Measurements from ENCODE around the gene BAIAP3. TPM values are rescaled to one million over a fixed set of nuclear protein-coding genes. Genes with fewer than 3 reads are reported as not detected.
"Not testable (repeated sequence)": the region's sequence is repeated elsewhere in the genome, so short reads cannot be mapped to it uniquely, and the experiment has no call there.

Gene BAIAP3
- total RNA-seq, 1 experiment from 2014 or later, result 44.7 TPM

GRCh38 chr16:1291576-1291974, 41.9 kb upstream of the BAIAP3 start:
- no peak overlapping the region for H2AFZ ChIP-seq (ENCODE audit: low read depth, low read length, poor library complexity, severe bottlenecking)
- POLR2A ChIA-PET, result no interaction called here
- DNase-seq (ENCODE audit: low read depth, low spot score) (no peak), ATAC-seq (no peak)
- H3K27ac ChIP-seq (ENCODE audit: low read depth, low read length), result no peak overlapping the region
- no peak overlapping the region for H3K9ac ChIP-seq (ENCODE audit: low read length)
- peaks cover 19 to 50% of the 10 kb centered on the region in 2 experiments for H3K4me1 ChIP-seq (ENCODE audit: control insufficient read depth in 1 of 2, insufficient read depth in 2 of 2, low read length in 2 of 2)
- CTCF ChIA-PET, result no interaction called here
- H4K20me1 ChIP-seq (ENCODE audit: insufficient read depth), result no peaks in the 10 kb centered on the region
- H3K36me3 ChIP-seq (ENCODE audit: control insufficient read depth in 1 of 2, insufficient read depth in 2 of 2, low read length in 2 of 2), result no peaks in the 10 kb centered on the region
- intact Hi-C loops (cut with micrococcal nuclease), result no loop called here
- RAD21 ChIA-PET (ENCODE audit: low non-redundant PET in 1 of 2, low total read pairs in 2 of 2, uncharacterized antibody in 2 of 2, unreplicated experiment in 2 of 2), result no interaction called here
- H3K79me2 ChIP-seq (ENCODE audit: insufficient read depth, low read length), result no peaks in the 10 kb centered on the region
- no peaks in the 10 kb centered on the region for H3K9me3 ChIP-seq (ENCODE audit: control insufficient read depth in 1 of 2, insufficient read depth in 1 of 2, low read depth in 1 of 2, low read length in 2 of 2)
- no peak overlapping the region for H3K4me2 ChIP-seq (ENCODE audit: low read length)
- no peak for TF ChIP-seq FOSL1 (IDR thresholded peaks at IDR 0.05; ENCODE audit: low read depth)
- no peak overlapping the region for H3K4me3 ChIP-seq (replicated peaks in 1 of 2; ENCODE audit: low read depth in 1 of 2, low read length in 2 of 2)
- no peaks in the 10 kb centered on the region for H3K9me2 ChIP-seq (ENCODE audit: insufficient read depth)
- no peaks in the 10 kb centered on the region for H3K27me3 ChIP-seq (ENCODE audit: insufficient read depth, low read length)
- no TSS peak for BruUV-seq (replicated peaks)

- H3K9ac ChIP-seq (ENCODE audit: low read length); H3K9me3 ChIP-seq (ENCODE audit: control insufficient read depth in 1 of 2, insufficient read depth in 1 of 2, low read depth in 1 of 2, low read length in 2 of 2); ATAC-seq; H2AFZ ChIP-seq (ENCODE audit: low read depth, low read length, poor library complexity, severe bottlenecking); POLR2A ChIA-PET; DNase-seq (ENCODE audit: low read depth, low spot score); H3K4me2 ChIP-seq (ENCODE audit: low read length); H3K9me2 ChIP-seq (ENCODE audit: insufficient read depth); H3K27me3 ChIP-seq (ENCODE audit: insufficient read depth, low read length); H3K36me3 ChIP-seq (ENCODE audit: control insufficient read depth in 1 of 2, insufficient read depth in 2 of 2, low read length in 2 of 2); H3K79me2 ChIP-seq (ENCODE audit: insufficient read depth, low read length); RAD21 ChIA-PET (ENCODE audit: low non-redundant PET in 1 of 2, low total read pairs in 2 of 2, uncharacterized antibody in 2 of 2, unreplicated experiment in 2 of 2); intact Hi-C loops (cut with micrococcal nuclease); H3K4me3 ChIP-seq (replicated peaks in 1 of 2; ENCODE audit: low read depth in 1 of 2, low read length in 2 of 2); H3K27ac ChIP-seq (ENCODE audit: low read depth, low read length); BruUV-seq (replicated peaks); H4K20me1 ChIP-seq (ENCODE audit: insufficient read depth): not testable (repeated sequence)
- CTCF ChIA-PET, result interaction anchor here (0.6 kb wide), 1 partner anchor 73 kb away, joined by 7 read pairs; no protein-coding TSS in a partner anchor
- H3K4me1 ChIP-seq (ENCODE audit: control insufficient read depth in 1 of 2, insufficient read depth in 2 of 2, low read length in 2 of 2), result peaks cover 26 to 56% of the 10 kb centered on the region in 2 experiments
Measured at GRCh38 chr16:1292208-1292607, 41.2 kb upstream of the BAIAP3 start.

- H2AFZ ChIP-seq (ENCODE audit: low read depth, low read length, poor library complexity, severe bottlenecking); H3K27me3 ChIP-seq (ENCODE audit: insufficient read depth, low read length); H3K4me3 ChIP-seq (replicated peaks in 1 of 2; ENCODE audit: low read depth in 1 of 2, low read length in 2 of 2); ATAC-seq; H3K27ac ChIP-seq (ENCODE audit: low read depth, low read length); H3K9ac ChIP-seq (ENCODE audit: low read length); POLR2A ChIA-PET; intact Hi-C loops (cut with micrococcal nuclease); H3K9me2 ChIP-seq (ENCODE audit: insufficient read depth); H4K20me1 ChIP-seq (ENCODE audit: insufficient read depth); BruUV-seq (replicated peaks); H3K36me3 ChIP-seq (ENCODE audit: control insufficient read depth in 1 of 2, insufficient read depth in 2 of 2, low read length in 2 of 2); H3K9me3 ChIP-seq (ENCODE audit: control insufficient read depth in 1 of 2, insufficient read depth in 1 of 2, low read depth in 1 of 2, low read length in 2 of 2); DNase-seq (ENCODE audit: low read depth, low spot score); H3K79me2 ChIP-seq (ENCODE audit: insufficient read depth, low read length); RAD21 ChIA-PET (ENCODE audit: low non-redundant PET in 1 of 2, low total read pairs in 2 of 2, uncharacterized antibody in 2 of 2, unreplicated experiment in 2 of 2): not testable (repeated sequence)
- H3K4me1 ChIP-seq (ENCODE audit: control insufficient read depth in 1 of 2, insufficient read depth in 2 of 2, low read length in 2 of 2), result peaks cover 30 to 62% of the 10 kb centered on the region in 2 experiments
- CTCF ChIA-PET, result interaction anchor here (0.6 kb wide), 1 partner anchor 73 kb away, joined by 7 read pairs; no protein-coding TSS in a partner anchor
- peak overlapping the region; percentile 29; the same call in 1 of the 2 replicates for H3K4me2 ChIP-seq (ENCODE audit: low read length)
- 0 out of 2 replicates have a peak, but pooled peaks have one; percentile 68 for TF ChIP-seq CBX3 (IDR thresholded peaks at IDR 0.05; ENCODE audit: low read depth)
Measured at GRCh38 chr16:1292808-1293207, 40.6 kb upstream of the BAIAP3 start.
